ENCODE measurements around the gene ASCC3.

The ASCC3 gene

DNA sequence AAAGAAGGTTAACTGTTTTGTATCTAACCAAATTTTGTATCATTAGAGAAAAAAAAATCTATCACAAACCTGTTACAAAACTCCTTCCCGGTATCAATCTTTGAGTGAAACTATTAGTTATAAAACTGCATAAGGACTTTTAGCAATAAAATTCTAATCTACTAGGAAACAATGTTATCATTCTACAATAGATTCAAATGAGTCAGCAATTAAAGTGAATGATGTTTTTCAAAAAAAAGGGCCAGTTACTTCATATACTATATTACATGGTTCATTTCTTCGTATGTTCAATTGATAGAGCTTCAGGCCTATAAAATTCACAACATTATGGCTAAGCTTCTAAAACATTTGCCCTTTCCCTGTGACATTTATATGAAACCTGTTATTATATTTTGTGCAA, 15.6 kb downstream of the ASCC3 start:
- Histone ChIP-seq H4K20me1 (ENCODE audit: insufficient read depth, low read length) (no peaks in the 10 kb centered on the region), H3K27ac (ENCODE audit: low read depth, low read length, poor library complexity, severe bottlenecking) (no peak overlapping the region), H2AFZ (ENCODE audit: low read length) (no peak overlapping the region), H3K27me3 (ENCODE audit: insufficient read depth, low read length) (no peaks in the 10 kb centered on the region), H3K9ac (ENCODE audit: low read length) (no peak overlapping the region), H3K36me3 (ENCODE audit: insufficient read depth, low read length) (peaks cover 81% of the 10 kb centered on the region), H3K79me2 (ENCODE audit: insufficient read depth, low read length) (peaks cover 13% of the 10 kb centered on the region), H3K9me2 (ENCODE audit: low read depth, low read length) (no peaks in the 10 kb centered on the region), H3K4me3 (ENCODE audit: low read depth, low read length, poor library complexity, severe bottlenecking) (no peak overlapping the region), H3K4me2 (ENCODE audit: low read length) (no peak overlapping the region), H3F3A (ENCODE audit: insufficient read depth, low read length) (no peaks in the 10 kb centered on the region), H3K9me3 (ENCODE audit: low read length) (no peaks in the 10 kb centered on the region), H3K4me1 (ENCODE audit: insufficient read depth, low read length, severe bottlenecking) (no peaks in the 10 kb centered on the region)
- TF ChIP-seq, protein P1, sequence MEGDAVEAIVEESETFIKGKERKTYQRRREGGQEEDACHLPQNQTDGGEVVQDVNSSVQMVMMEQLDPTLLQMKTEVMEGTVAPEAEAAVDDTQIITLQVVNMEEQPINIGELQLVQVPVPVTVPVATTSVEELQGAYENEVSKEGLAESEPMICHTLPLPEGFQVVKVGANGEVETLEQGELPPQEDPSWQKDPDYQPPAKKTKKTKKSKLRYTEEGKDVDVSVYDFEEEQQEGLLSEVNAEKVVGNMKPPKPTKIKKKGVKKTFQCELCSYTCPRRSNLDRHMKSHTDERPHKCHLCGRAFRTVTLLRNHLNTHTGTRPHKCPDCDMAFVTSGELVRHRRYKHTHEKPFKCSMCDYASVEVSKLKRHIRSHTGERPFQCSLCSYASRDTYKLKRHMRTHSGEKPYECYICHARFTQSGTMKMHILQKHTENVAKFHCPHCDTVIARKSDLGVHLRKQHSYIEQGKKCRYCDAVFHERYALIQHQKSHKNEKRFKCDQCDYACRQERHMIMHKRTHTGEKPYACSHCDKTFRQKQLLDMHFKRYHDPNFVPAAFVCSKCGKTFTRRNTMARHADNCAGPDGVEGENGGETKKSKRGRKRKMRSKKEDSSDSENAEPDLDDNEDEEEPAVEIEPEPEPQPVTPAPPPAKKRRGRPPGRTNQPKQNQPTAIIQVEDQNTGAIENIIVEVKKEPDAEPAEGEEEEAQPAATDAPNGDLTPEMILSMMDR (IDR thresholded peaks at IDR 0.05; ENCODE audit: low read length), result no peak
- no peak for TF ChIP-seq EZH2 (IDR thresholded peaks at IDR 0.05; ENCODE audit: borderline replicate concordance, low read length)

DNA sequence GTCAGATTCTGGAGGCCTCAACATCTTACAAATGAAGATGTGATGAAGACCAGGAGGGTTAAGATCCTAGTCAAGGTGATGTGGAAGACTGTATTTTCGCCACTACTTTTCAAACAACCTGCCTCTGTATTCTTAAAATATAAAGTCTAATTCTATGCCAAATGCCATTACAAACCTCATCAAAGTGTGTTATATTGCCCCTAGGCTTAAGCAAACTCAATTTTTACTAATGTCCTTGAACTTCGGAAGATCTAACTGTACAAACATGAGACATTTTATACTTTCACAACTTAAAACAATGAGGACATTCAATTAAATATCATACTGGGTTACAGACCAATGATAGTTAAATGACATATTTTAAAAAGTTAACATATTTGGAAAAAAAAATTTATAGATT, 19.1 kb downstream of the ASCC3 start:
- Histone ChIP-seq H3K79me2 (ENCODE audit: insufficient read depth, low read length) (no peaks in the 10 kb centered on the region), H3K4me2 (ENCODE audit: low read length) (no peak overlapping the region), H4K20me1 (ENCODE audit: insufficient read depth, low read length) (no peaks in the 10 kb centered on the region), H3K9me2 (ENCODE audit: low read depth, low read length) (no peaks in the 10 kb centered on the region), H3K4me1 (ENCODE audit: insufficient read depth, low read length, severe bottlenecking) (no peaks in the 10 kb centered on the region), H3K27me3 (ENCODE audit: insufficient read depth, low read length) (no peaks in the 10 kb centered on the region), H3F3A (ENCODE audit: insufficient read depth, low read length) (no peaks in the 10 kb centered on the region), H3K4me3 (ENCODE audit: low read depth, low read length, poor library complexity, severe bottlenecking) (no peak overlapping the region), H2AFZ (ENCODE audit: low read length) (no peak overlapping the region), H3K27ac (ENCODE audit: low read depth, low read length, poor library complexity, severe bottlenecking) (no peak overlapping the region), H3K36me3 (ENCODE audit: insufficient read depth, low read length) (peaks cover 92% of the 10 kb centered on the region), H3K9me3 (ENCODE audit: low read length) (peaks cover 10% of the 10 kb centered on the region), H3K9ac (ENCODE audit: low read length) (no peak overlapping the region)
- TF ChIP-seq, protein P1 (IDR thresholded peaks at IDR 0.05; ENCODE audit: low read length), result no peak
- TF ChIP-seq EZH2 (IDR thresholded peaks at IDR 0.05; ENCODE audit: borderline replicate concordance, low read length), result no peak

DNA sequence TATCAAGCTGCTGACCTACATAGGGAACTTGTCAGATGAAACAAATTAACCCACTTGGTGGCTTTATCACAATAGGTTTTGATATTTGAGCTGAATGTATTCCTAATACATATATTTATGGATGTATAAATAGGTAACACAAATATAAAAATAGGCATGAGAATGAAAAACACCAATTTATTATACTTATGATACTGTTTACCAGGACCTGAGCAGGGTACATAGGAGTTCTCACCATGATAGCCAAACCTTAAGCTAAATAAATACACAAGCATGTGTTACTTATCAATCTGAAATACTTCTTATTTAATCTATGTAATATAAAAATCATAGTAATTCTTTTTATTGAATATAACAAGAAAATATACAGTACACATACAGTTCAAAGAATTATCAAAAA, 25.0 kb downstream of the ASCC3 start:
- no peaks in the 10 kb centered on the region for H3K79me2 ChIP-seq (ENCODE audit: insufficient read depth, low read length)

More for the DNA sequence above, 25.0 kb downstream of the ASCC3 start:
- H3K4me2 ChIP-seq (ENCODE audit: low read length), result no peak overlapping the region
- H3K36me3 ChIP-seq (ENCODE audit: insufficient read depth, low read length), result peaks cover 77% of the 10 kb centered on the region
- no peaks in the 10 kb centered on the region for H4K20me1 ChIP-seq (ENCODE audit: insufficient read depth, low read length)
- H3K27ac ChIP-seq (ENCODE audit: low read depth, low read length, poor library complexity, severe bottlenecking), result no peak overlapping the region
- H3K4me1 ChIP-seq (ENCODE audit: insufficient read depth, low read length, severe bottlenecking), result no peaks in the 10 kb centered on the region
- TF ChIP-seq, protein P1 (IDR thresholded peaks at IDR 0.05; ENCODE audit: low read length), result no peak
- no peak for TF ChIP-seq EZH2 (IDR thresholded peaks at IDR 0.05; ENCODE audit: borderline replicate concordance, low read length)
- no peak overlapping the region for H2AFZ ChIP-seq (ENCODE audit: low read length)
- H3K27me3 ChIP-seq (ENCODE audit: insufficient read depth, low read length), result no peaks in the 10 kb centered on the region
- no peak overlapping the region for H3K4me3 ChIP-seq (ENCODE audit: low read depth, low read length, poor library complexity, severe bottlenecking)
- no peak overlapping the region for H3K9ac ChIP-seq (ENCODE audit: low read length)
- H3K9me3 ChIP-seq (ENCODE audit: low read length), result peaks cover 24% of the 10 kb centered on the region
- H3K9me2 ChIP-seq (ENCODE audit: low read depth, low read length), result no peaks in the 10 kb centered on the region
- no peaks in the 10 kb centered on the region for H3F3A ChIP-seq (ENCODE audit: insufficient read depth, low read length)

Measured in OCI-LY1 (cell line).